Chondrocyte (in vitro differentiated cells): Measurements from ENCODE around the gene CCNI. TPM values are rescaled to one million over a fixed set of nuclear protein-coding genes. Genes with fewer than 3 reads are reported as not detected.
"Not testable (repeated sequence)": the region's sequence is repeated elsewhere in the genome, so short reads cannot be mapped to it uniquely, and the experiment has no call there.

Experiments
- DNase-seq: peaks from one replicate; pipeline ENCODE4 v3.0.0; 2021; ENCODE audit warnings: mixed read lengths, low spot score
- H3K27ac Mint-ChIP-seq: one replicate; pipeline ENCODE4 v1.8.0; 2021; ENCODE audit warnings: mild to moderate bottlenecking, moderate library complexity, mixed read lengths; ENCODE audit not compliant: unreplicated experiment
- H3K27me3 Mint-ChIP-seq: 2 replicates; pipeline ENCODE4 v1.8.0; 2021; ENCODE audit warnings: low read depth, mixed read lengths
- H3K36me3 Mint-ChIP-seq: 2 replicates; pipeline ENCODE4 v1.8.0; 2021; ENCODE audit warnings: low read depth, mixed read lengths
- H3K4me1 Mint-ChIP-seq: 2 replicates; pipeline ENCODE4 v1.8.0; 2021; ENCODE audit warnings: low read depth, mild to moderate bottlenecking, mixed read lengths
- H3K4me3 Mint-ChIP-seq: one replicate; pipeline ENCODE4 v1.8.0; 2021; ENCODE audit warnings: mild to moderate bottlenecking, moderate library complexity, mixed read lengths; ENCODE audit not compliant: unreplicated experiment
- H3K9me3 Mint-ChIP-seq: 2 replicates; pipeline ENCODE4 v1.8.0; 2021; ENCODE audit warnings: low read depth, mixed read lengths
- CTCF ChIP-seq: fragments of 200-600 bp; sonication (generic); IDR thresholded peaks from 2 replicates; pipeline ENCODE4 v1.5.0; 2021; ENCODE audit warnings: antibody characterized with exemption, mild to moderate bottlenecking, moderate library complexity
- total RNA-seq: library from RNA; stranded (reverse); gene quantifications from 3 replicates; pipeline ENCODE4 v1.2.1, GENCODE V29; 2021

The CCNI gene
- total RNA-seq, 1 donor from 2014 or later, result 220 TPM

GRCh38 chr4:77074981-77075855 is 571 bp downstream of the CCNI start:
- peak overlapping the region; percentile 100 for H3K27ac Mint-ChIP-seq
- H3K27me3 Mint-ChIP-seq, result no peaks in the 10 kb centered on the region
- no peak for TF ChIP-seq CTCF
- no peaks in the 10 kb centered on the region for H3K36me3 Mint-ChIP-seq
- no peak for DNase-seq
- H3K4me1 Mint-ChIP-seq, result peaks cover 41% of the 10 kb centered on the region
- no peak overlapping the region for H3K4me3 Mint-ChIP-seq
- H3K9me3 Mint-ChIP-seq, result no peaks in the 10 kb centered on the region

DNA sequence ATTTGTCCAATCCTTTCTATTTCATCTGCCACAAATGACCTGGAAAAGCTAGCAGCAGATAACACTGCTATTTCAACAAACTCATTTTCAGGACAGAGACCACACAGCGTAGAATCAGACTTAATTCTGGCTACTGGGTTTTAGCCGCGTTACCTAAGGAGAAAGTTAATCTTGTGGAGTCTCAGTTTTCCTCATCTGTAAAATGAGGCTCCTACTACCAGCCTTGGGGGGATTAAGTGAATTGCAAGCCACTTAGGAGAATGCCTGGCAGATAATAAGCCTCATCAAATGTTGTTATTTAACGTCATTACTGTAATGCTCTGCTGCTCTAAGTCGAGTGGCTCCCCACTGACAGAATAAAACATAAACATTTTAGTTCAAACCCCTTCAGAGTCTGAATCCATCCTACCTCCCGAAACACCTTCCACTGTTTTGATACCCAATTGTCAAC is 1.4 kb downstream of the CCNI start:
- Mint-ChIP-seq H3K27ac (no peak overlapping the region), H3K27me3 (no peaks in the 10 kb centered on the region), H3K36me3 (no peaks in the 10 kb centered on the region), H3K9me3 (no peaks in the 10 kb centered on the region), H3K4me1 (peaks cover 46% of the 10 kb centered on the region), H3K4me3 (no peak overlapping the region)
- no peak for TF ChIP-seq CTCF
- DNase-seq, result no peak

DNA sequence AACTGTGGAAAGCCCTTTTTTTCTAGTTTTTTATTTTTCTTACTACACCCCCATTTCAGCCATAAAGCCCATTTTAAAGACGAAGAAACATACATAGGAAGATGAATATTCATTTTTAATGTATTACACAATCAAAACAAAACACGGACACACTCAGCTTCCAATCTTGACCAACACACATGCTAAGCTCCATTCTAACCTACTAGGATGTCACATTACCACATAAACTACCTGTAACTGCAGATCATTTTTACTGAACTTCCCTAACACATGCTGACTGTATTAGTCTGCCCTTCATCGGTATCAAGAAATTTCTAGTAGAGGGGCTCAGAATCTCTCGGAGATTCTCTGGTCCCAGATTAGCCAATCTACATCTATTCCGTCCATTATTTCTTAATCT is 1.8 kb downstream of the CCNI start:
- Mint-ChIP-seq H3K27me3 (no peaks in the 10 kb centered on the region), H3K4me1 (peaks cover 48% of the 10 kb centered on the region), H3K4me3 (no peak overlapping the region), H3K9me3 (no peaks in the 10 kb centered on the region), H3K36me3 (no peaks in the 10 kb centered on the region), H3K27ac (no peak overlapping the region)
- TF ChIP-seq CTCF, result no peak
- DNase-seq, result no peak

- H3K36me3 Mint-ChIP-seq, result no peaks in the 10 kb centered on the region
- H3K27ac Mint-ChIP-seq, result no peak overlapping the region
- DNase-seq, result no peak
- no peak overlapping the region for H3K4me3 Mint-ChIP-seq
- H3K4me1 Mint-ChIP-seq, result peaks cover 53% of the 10 kb centered on the region
- H3K9me3 Mint-ChIP-seq, result no peaks in the 10 kb centered on the region
- no peaks in the 10 kb centered on the region for H3K27me3 Mint-ChIP-seq
- TF ChIP-seq CTCF, result peak; percentile 8
These were observed 2.5 kb downstream of the CCNI start for GRCh38 chr4:77073106-77073809.

DNA sequence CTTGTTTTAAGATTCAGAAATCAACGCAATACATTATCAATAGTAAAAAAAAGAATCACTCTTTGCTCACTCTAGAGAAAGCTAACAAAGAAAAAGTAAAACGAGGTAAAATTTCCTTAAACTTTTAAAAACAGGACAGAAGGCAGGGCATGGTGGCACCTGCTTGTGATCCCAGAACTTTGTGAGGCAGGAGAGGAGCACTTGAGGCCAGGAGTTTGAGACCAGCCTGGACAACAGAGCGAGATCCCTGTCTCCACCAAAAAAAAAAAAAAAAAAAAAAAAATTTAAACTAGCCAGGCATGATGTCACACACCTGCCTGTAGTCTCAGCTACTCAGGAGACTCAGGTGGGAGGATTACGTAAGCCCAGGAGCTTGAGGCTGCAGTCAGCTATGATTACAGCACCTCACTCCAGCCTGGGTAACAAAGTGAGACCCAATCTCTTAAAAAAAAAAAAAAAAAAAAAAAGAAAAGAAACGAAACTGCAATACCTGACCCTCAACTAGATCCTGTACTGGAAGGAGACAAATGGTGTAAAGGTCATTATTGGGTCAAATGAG is 3.5 kb downstream of the CCNI start:
- no peak for DNase-seq
- Mint-ChIP-seq H3K9me3 (no peaks in the 10 kb centered on the region), H3K27ac (no peak overlapping the region), H3K36me3 (no peaks in the 10 kb centered on the region), H3K4me1 (peaks cover 49% of the 10 kb centered on the region), H3K27me3 (no peaks in the 10 kb centered on the region), H3K4me3 (peak overlapping the region; percentile 11)
- no peak for TF ChIP-seq CTCF

DNA sequence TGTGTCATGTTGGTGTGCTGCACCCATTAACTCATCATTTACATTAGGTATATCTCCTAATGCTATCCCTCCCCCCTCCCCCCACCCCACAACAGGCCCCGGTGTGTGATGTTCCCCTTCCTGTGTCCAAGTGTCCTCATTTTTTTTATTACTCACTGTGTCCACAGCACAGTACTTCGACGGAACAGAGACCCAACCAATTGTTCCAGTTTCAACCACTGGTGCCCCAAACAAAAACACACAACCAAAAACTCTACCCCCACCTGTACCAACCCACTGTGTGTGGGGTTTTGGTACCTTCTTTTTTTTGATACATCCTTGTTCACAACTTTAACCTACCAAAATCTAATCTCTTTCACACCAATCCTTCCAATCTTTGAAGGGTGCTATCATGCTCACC is 6.3 kb downstream of the CCNI start:
- H3K27me3 Mint-ChIP-seq, H3K27ac Mint-ChIP-seq: not testable (repeated sequence)
- H3K4me1 Mint-ChIP-seq, result peaks cover 50% of the 10 kb centered on the region

More for the DNA sequence above, 6.3 kb downstream of the CCNI start:
- H3K4me3 Mint-ChIP-seq, H3K9me3 Mint-ChIP-seq, H3K36me3 Mint-ChIP-seq, DNase-seq: not testable (repeated sequence)
